GM23338 (cell line): Measurements from ENCODE around the gene MAGEA3. TPM values are rescaled to one million over a fixed set of nuclear protein-coding genes. Genes with fewer than 3 reads are reported as not detected.
"Not testable (repeated sequence)": the region's sequence is repeated elsewhere in the genome, so short reads cannot be mapped to it uniquely, and the experiment has no call there.

Experiments used
- ATAC-seq: fragments of 200-7000 bp; cut with Tn5 transposase; 3 replicates; pipeline ENCODE4 v1.9.1; 2020
- DNase-seq: peaks from one replicate; pipeline ENCODE4 v3.0.0-alpha.2; 2015; ENCODE audit warnings: low spot score
- H2AFZ ChIP-seq: fragments of 200-600 bp; sonication (generic); 2 replicates; pipeline ENCODE4 v1.8.0; 2016; ENCODE audit warnings: antibody characterized with exemption, mild to moderate bottlenecking, moderate library complexity
- H3F3A ChIP-seq: fragments of 200-600 bp; sonication (generic); replicated peaks from 2 replicates; pipeline ENCODE4 v1.8.0; 2017; ENCODE audit warnings: antibody characterized with exemption, mixed run types, low read depth
- H3K27ac ChIP-seq: fragments of 200-600 bp; sonication (generic); 2 replicates; pipeline ENCODE4 v1.6.1; 2016; ENCODE audit warnings: low read depth
- H3K27me3 ChIP-seq: fragments of 200-600 bp; sonication (generic); 2 replicates; pipeline ENCODE4 v1.8.0; 2016; ENCODE audit warnings: mild to moderate bottlenecking, mixed run types, moderate library complexity; ENCODE audit not compliant: insufficient read depth
- H3K36me3 ChIP-seq: fragments of 200-600 bp; sonication (generic); 2 replicates; pipeline ENCODE4 v1.8.0; 2016; ENCODE audit warnings: mild to moderate bottlenecking; ENCODE audit not compliant: insufficient read depth
- H3K4me1 ChIP-seq: fragments of 200-600 bp; sonication (generic); 2 replicates; pipeline ENCODE4 v1.8.0; 2016; ENCODE audit warnings: mild to moderate bottlenecking, moderate library complexity; ENCODE audit not compliant: insufficient read depth
- H3K4me2 ChIP-seq: fragments of 200-600 bp; sonication (generic); 2 replicates; pipeline ENCODE4 v1.7.1; 2017; ENCODE audit warnings: mixed run types
- H3K4me3 ChIP-seq: fragments of 200-600 bp; sonication (generic); 2 replicates; pipeline ENCODE4 v1.6.1; 2016; ENCODE audit warnings: mixed run types
- H3K79me2 ChIP-seq: fragments of 200-600 bp; sonication (generic); replicated peaks from 2 replicates; pipeline ENCODE4 v1.8.0; 2017; ENCODE audit warnings: mild to moderate bottlenecking; ENCODE audit not compliant: insufficient read depth
- H3K9me2 ChIP-seq: fragments of 200-600 bp; sonication (generic); 2 replicates; pipeline ENCODE4 v1.8.0; 2017; ENCODE audit not compliant: insufficient read depth
- H4K20me1 ChIP-seq: fragments of 200-600 bp; sonication (generic); replicated peaks from 2 replicates; pipeline ENCODE4 v1.8.0; 2017; ENCODE audit warnings: mild to moderate bottlenecking; ENCODE audit not compliant: insufficient read depth
- H3K27ac Mint-ChIP-seq: 2 replicates; pipeline ENCODE4 v1.8.0; 2020; ENCODE audit warnings: inconsistent platforms, mild to moderate bottlenecking, moderate library complexity, mixed read lengths
- H3K27me3 Mint-ChIP-seq: 3 replicates; pipeline ENCODE4 v1.8.0; 2022; ENCODE audit warnings: low read depth, mild to moderate bottlenecking, moderate library complexity, mixed read lengths, inconsistent platforms; ENCODE audit not compliant: insufficient read depth, poor library complexity
- H3K36me3 Mint-ChIP-seq: 3 replicates; pipeline ENCODE4 v1.8.0; 2021; ENCODE audit warnings: low read depth, mild to moderate bottlenecking, inconsistent platforms, moderate library complexity, mixed read lengths
- H3K4me1 Mint-ChIP-seq: 3 replicates; pipeline ENCODE4 v1.8.0; 2020; ENCODE audit warnings: mild to moderate bottlenecking, inconsistent platforms, mixed read lengths
- H3K4me3 Mint-ChIP-seq: 3 replicates; pipeline ENCODE4 v1.8.0; 2021; ENCODE audit warnings: moderate library complexity, mild to moderate bottlenecking, inconsistent platforms, mixed read lengths
- H3K9me3 Mint-ChIP-seq: 3 replicates; pipeline ENCODE4 v1.8.0; 2020; ENCODE audit warnings: moderate library complexity, mild to moderate bottlenecking, inconsistent platforms, mixed read lengths
- polyA plus RNA-seq: library from polyadenylated mRNA; unstranded; fragments of >200 nt; fragmentation: Nextera tagmentation; extraction: Ambion mirVana; gene quantifications from 2 replicates; pipeline ENCODE4 v1.2.1, GENCODE V29; 2016
- total RNA-seq: library from RNA; depleted of rRNA; stranded (reverse); fragments of >200 nt; shearing (Covaris generic); gene quantifications from 2 replicates; pipeline ENCODE4 v1.2.3, GENCODE V29; 2014

The MAGEA3 gene
- total and polyA plus RNA-seq, 2 experiments from 2014 or later: 0.39 TPM; not detected in 1

- H3K9me2 ChIP-seq, H3K36me3 Mint-ChIP-seq, H3K4me1 ChIP-seq, H3K27me3 Mint-ChIP-seq, H3K27me3 ChIP-seq, H4K20me1 ChIP-seq, H3K27ac Mint-ChIP-seq, H3K79me2 ChIP-seq, H2AFZ ChIP-seq, H3K4me3 ChIP-seq, H3K4me2 ChIP-seq, H3K36me3 ChIP-seq, H3K4me3 Mint-ChIP-seq, H3K27ac ChIP-seq, H3K9me3 Mint-ChIP-seq, DNase-seq, H3F3A ChIP-seq, H3K4me1 Mint-ChIP-seq: not testable (repeated sequence)
- ATAC-seq: peak; percentile 85
These were observed 17.6 kb upstream of the MAGEA3 start for GRCh38 chrX:152681012-152681411.

GRCh38 chrX:152700390-152700789 is 1.8 kb downstream of the MAGEA3 start:
- H3K27ac ChIP-seq, H3K27me3 ChIP-seq, H3K9me3 Mint-ChIP-seq, H3K4me1 ChIP-seq, H3F3A ChIP-seq, H3K4me3 ChIP-seq, H3K27me3 Mint-ChIP-seq, ATAC-seq, H3K4me1 Mint-ChIP-seq, H3K36me3 Mint-ChIP-seq, H3K36me3 ChIP-seq, H3K79me2 ChIP-seq, DNase-seq, H3K4me2 ChIP-seq, H3K9me2 ChIP-seq, H3K27ac Mint-ChIP-seq, H4K20me1 ChIP-seq, H3K4me3 Mint-ChIP-seq, H2AFZ ChIP-seq: not testable (repeated sequence)

DNA sequence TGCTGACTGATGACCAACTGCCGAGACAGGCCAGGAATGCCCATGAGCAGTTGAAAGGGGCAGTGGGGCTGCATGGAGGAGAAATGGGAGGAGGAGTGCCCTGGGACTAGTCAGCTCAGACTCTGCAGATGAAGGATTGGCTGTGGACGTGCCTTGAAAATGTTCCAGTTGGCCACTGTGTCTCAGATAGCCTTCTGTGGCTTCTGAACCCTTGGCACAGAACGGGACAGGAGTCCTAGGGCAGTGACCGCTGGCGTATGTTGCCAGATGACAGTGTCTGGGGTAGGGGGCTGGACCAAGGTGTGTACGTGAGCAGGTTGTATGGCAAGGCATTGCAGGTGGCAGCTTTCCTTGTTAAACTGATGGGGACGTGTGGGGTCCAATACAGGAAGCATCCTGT is 7.9 kb downstream of the MAGEA3 start:
- H3K4me3 ChIP-seq, H3K36me3 ChIP-seq, H4K20me1 ChIP-seq, H3K4me2 ChIP-seq, H3K36me3 Mint-ChIP-seq, H3K4me3 Mint-ChIP-seq, H3K4me1 Mint-ChIP-seq, H3K27me3 Mint-ChIP-seq, H3K9me3 Mint-ChIP-seq, H3K27me3 ChIP-seq, H3K79me2 ChIP-seq, H3F3A ChIP-seq, DNase-seq, H2AFZ ChIP-seq, ATAC-seq, H3K27ac ChIP-seq, H3K27ac Mint-ChIP-seq, H3K9me2 ChIP-seq, H3K4me1 ChIP-seq: not testable (repeated sequence)

GRCh38 chrX:152709173-152709572 is 10.6 kb downstream of the MAGEA3 start, which contains the start of gene CSAG2:
CSAG2 (minus strand) TSS chrX:152709273; CDS start chrX:152709112, 161 bp downstream.
- H4K20me1 ChIP-seq, H2AFZ ChIP-seq, H3K4me3 ChIP-seq, H3K9me2 ChIP-seq, H3K27me3 Mint-ChIP-seq, DNase-seq, H3K27ac Mint-ChIP-seq, H3F3A ChIP-seq, H3K79me2 ChIP-seq, H3K9me3 Mint-ChIP-seq, H3K4me1 Mint-ChIP-seq, H3K4me2 ChIP-seq, H3K27me3 ChIP-seq, H3K27ac ChIP-seq, H3K36me3 Mint-ChIP-seq, ATAC-seq, H3K36me3 ChIP-seq, H3K4me3 Mint-ChIP-seq, H3K4me1 ChIP-seq: not testable (repeated sequence)

- H3K27me3 ChIP-seq, H3K9me3 Mint-ChIP-seq, H3K36me3 Mint-ChIP-seq, H3K4me1 Mint-ChIP-seq, H2AFZ ChIP-seq, H3K4me2 ChIP-seq, H3K27me3 Mint-ChIP-seq, H3K36me3 ChIP-seq, H3K27ac Mint-ChIP-seq, H3F3A ChIP-seq, H4K20me1 ChIP-seq, H3K79me2 ChIP-seq, H3K4me1 ChIP-seq, H3K4me3 Mint-ChIP-seq, ATAC-seq, H3K4me3 ChIP-seq, H3K27ac ChIP-seq, H3K9me2 ChIP-seq, DNase-seq: not testable (repeated sequence)
These were observed 14.6 kb downstream of the MAGEA3 start for GRCh38 chrX:152713195-152713594.

- H3K27ac Mint-ChIP-seq, H3K27ac ChIP-seq, H3K9me2 ChIP-seq, H3K4me3 ChIP-seq, H3K4me1 ChIP-seq, H3K4me1 Mint-ChIP-seq, H2AFZ ChIP-seq, H3K4me2 ChIP-seq, H3K36me3 Mint-ChIP-seq, H3F3A ChIP-seq, H3K9me3 Mint-ChIP-seq, H3K27me3 ChIP-seq, H3K79me2 ChIP-seq, H4K20me1 ChIP-seq, H3K36me3 ChIP-seq, H3K27me3 Mint-ChIP-seq, DNase-seq, H3K4me3 Mint-ChIP-seq, ATAC-seq: not testable (repeated sequence)
These were observed 15.5 kb downstream of the MAGEA3 start, which contains the start of gene MAGEA2B for GRCh38 chrX:152713815-152714787. MAGEA2B (plus strand) TSS chrX:152714628; CDS start chrX:152717107, 2,479 bp downstream.
